ENCODE data around the gene GZF1. TPM values are rescaled to one million over a fixed set of nuclear protein-coding genes. Genes with fewer than 3 reads are reported as not detected.

The GZF1 gene
- total and polyA plus RNA-seq, 2 donors: 8.5 to 10.6 TPM

GRCh38 chr20:23391707-23392310, 29.8 kb downstream of the GZF1 start:
- H3K4me3 ChIP-seq (ENCODE audit: low read length in 2 of 2): no peak overlapping the region
- H3K27ac ChIP-seq (ENCODE audit: low read depth in 1 of 2, low read length in 1 of 2): no peak overlapping the region
- WGBS: 97% methylated on average over 4 of the region's 4 CpGs
- H3K27me3 ChIP-seq (ENCODE audit: control insufficient read depth in 2 of 2, insufficient read depth in 1 of 2, low read length in 1 of 2): no peaks in the 10 kb centered on the region
- H3K36me3 ChIP-seq (ENCODE audit: control insufficient read depth in 2 of 2, insufficient read depth in 2 of 2, low read length in 1 of 2): peaks cover 19% of the 10 kb centered on the region in 2 donors
- no peak for DNase-seq (ENCODE audit: low read depth in 6 of 9, low spot score in 9 of 9)
- H3K9me3 ChIP-seq (ENCODE audit: control insufficient read depth in 2 of 2, insufficient read depth in 1 of 2, low read length in 1 of 2): no peaks in the 10 kb centered on the region
- H3K4me1 ChIP-seq (ENCODE audit: control insufficient read depth in 2 of 2, insufficient read depth in 2 of 2, low read length in 2 of 2): no peaks in the 10 kb centered on the region

- H3K4me3 ChIP-seq (ENCODE audit: low read length in 2 of 2): no peak overlapping the region
- no peak overlapping the region for H3K27ac ChIP-seq (ENCODE audit: low read depth in 1 of 2, low read length in 1 of 2)
- H3K9me3 ChIP-seq (ENCODE audit: control insufficient read depth in 2 of 2, insufficient read depth in 1 of 2, low read length in 1 of 2): no peaks in the 10 kb centered on the region
- no peak for DNase-seq (ENCODE audit: low read depth in 6 of 9, low spot score in 9 of 9)
- H3K27me3 ChIP-seq (ENCODE audit: control insufficient read depth in 2 of 2, insufficient read depth in 1 of 2, low read length in 1 of 2): no peaks in the 10 kb centered on the region
- peaks cover 19 to 20% of the 10 kb centered on the region in 2 donors for H3K36me3 ChIP-seq (ENCODE audit: control insufficient read depth in 2 of 2, insufficient read depth in 2 of 2, low read length in 1 of 2)
- WGBS: over 99% methylated on average over 4 of the region's 4 CpGs
- no peaks in the 10 kb centered on the region for H3K4me1 ChIP-seq (ENCODE audit: control insufficient read depth in 2 of 2, insufficient read depth in 2 of 2, low read length in 2 of 2)
Observed at GRCh38 chr20:23393996-23394775, 32.2 kb downstream of the GZF1 start.

GRCh38 chr20:23396950-23397627, 35.1 kb downstream of the GZF1 start:
- Histone ChIP-seq H3K4me1 (ENCODE audit: control insufficient read depth in 2 of 2, insufficient read depth in 2 of 2, low read length in 2 of 2) (no peaks in the 10 kb centered on the region), H3K27ac (ENCODE audit: low read depth in 1 of 2, low read length in 1 of 2) (no peak overlapping the region), H3K36me3 (ENCODE audit: control insufficient read depth in 2 of 2, insufficient read depth in 2 of 2, low read length in 1 of 2) (peaks cover 16 to 19% of the 10 kb centered on the region in 2 donors), H3K4me3 (ENCODE audit: low read length in 2 of 2) (no peak overlapping the region), H3K27me3 (ENCODE audit: control insufficient read depth in 2 of 2, insufficient read depth in 1 of 2, low read length in 1 of 2) (no peaks in the 10 kb centered on the region), H3K9me3 (ENCODE audit: control insufficient read depth in 2 of 2, insufficient read depth in 1 of 2, low read length in 1 of 2) (no peaks in the 10 kb centered on the region)
- DNase-seq (ENCODE audit: low read depth in 6 of 9, low spot score in 9 of 9): no peak
- WGBS: 93% methylated on average over 6 of the region's 6 CpGs

GRCh38 chr20:23397961-23398360, 36.0 kb downstream of the GZF1 start:
- Histone ChIP-seq H3K4me3 (ENCODE audit: low read length in 2 of 2) (no peak overlapping the region), H3K9me3 (ENCODE audit: control insufficient read depth in 2 of 2, insufficient read depth in 1 of 2, low read length in 1 of 2) (no peaks in the 10 kb centered on the region), H3K4me1 (ENCODE audit: control insufficient read depth in 2 of 2, insufficient read depth in 2 of 2, low read length in 2 of 2) (no peaks in the 10 kb centered on the region), H3K27ac (ENCODE audit: low read depth in 1 of 2, low read length in 1 of 2) (no peak overlapping the region), H3K36me3 (ENCODE audit: control insufficient read depth in 2 of 2, insufficient read depth in 2 of 2, low read length in 1 of 2) (peaks cover 13 to 19% of the 10 kb centered on the region in 2 donors), H3K27me3 (ENCODE audit: control insufficient read depth in 2 of 2, insufficient read depth in 1 of 2, low read length in 1 of 2) (no peaks in the 10 kb centered on the region)
- DNase-seq (ENCODE audit: low read depth in 6 of 9, low spot score in 9 of 9): no peak
- WGBS: 93% methylated on average over 2 of the region's 2 CpGs

- Histone ChIP-seq H3K36me3 (ENCODE audit: control insufficient read depth in 2 of 2, insufficient read depth in 2 of 2, low read length in 1 of 2) (peaks cover 0 to 7% of the 10 kb centered on the region in 2 donors), H3K27me3 (ENCODE audit: control insufficient read depth in 2 of 2, insufficient read depth in 1 of 2, low read length in 1 of 2) (no peaks in the 10 kb centered on the region), H3K27ac (ENCODE audit: low read depth in 1 of 2, low read length in 1 of 2) (no peak overlapping the region), H3K4me1 (ENCODE audit: control insufficient read depth in 2 of 2, insufficient read depth in 2 of 2, low read length in 2 of 2) (no peaks in the 10 kb centered on the region), H3K9me3 (ENCODE audit: control insufficient read depth in 2 of 2, insufficient read depth in 1 of 2, low read length in 1 of 2) (no peaks in the 10 kb centered on the region), H3K4me3 (ENCODE audit: low read length in 2 of 2) (no peak overlapping the region)
- 91% methylated on average over 6 of the region's 6 CpGs for WGBS
- DNase-seq (ENCODE audit: low read depth in 6 of 9, low spot score in 9 of 9): no peak
Observed at GRCh38 chr20:23399568-23400241, 37.7 kb downstream of the GZF1 start.

- Histone ChIP-seq H3K36me3 (ENCODE audit: control insufficient read depth in 2 of 2, insufficient read depth in 2 of 2, low read length in 1 of 2) (peaks cover 0 to 6% of the 10 kb centered on the region in 2 donors), H3K27ac (ENCODE audit: low read depth in 1 of 2, low read length in 1 of 2) (no peak overlapping the region), H3K27me3 (ENCODE audit: control insufficient read depth in 2 of 2, insufficient read depth in 1 of 2, low read length in 1 of 2) (no peaks in the 10 kb centered on the region), H3K4me1 (ENCODE audit: control insufficient read depth in 2 of 2, insufficient read depth in 2 of 2, low read length in 2 of 2) (no peaks in the 10 kb centered on the region), H3K4me3 (ENCODE audit: low read length in 2 of 2) (no peak overlapping the region), H3K9me3 (ENCODE audit: control insufficient read depth in 2 of 2, insufficient read depth in 1 of 2, low read length in 1 of 2) (no peaks in the 10 kb centered on the region)
- WGBS: 98% methylated on average over 5 of the region's 5 CpGs
- DNase-seq (ENCODE audit: low read depth in 6 of 9, low spot score in 9 of 9): no peak
Observed at GRCh38 chr20:23401051-23401450, 39.1 kb downstream of the GZF1 start.

GRCh38 chr20:23403751-23404150, 41.8 kb downstream of the GZF1 start:
- no peak overlapping the region for H3K4me3 ChIP-seq (ENCODE audit: low read length in 2 of 2)
- H3K9me3 ChIP-seq (ENCODE audit: control insufficient read depth in 2 of 2, insufficient read depth in 1 of 2, low read length in 1 of 2): no peaks in the 10 kb centered on the region
- 96% methylated on average over 5 of the region's 5 CpGs for WGBS
- H3K27ac ChIP-seq (ENCODE audit: low read depth in 1 of 2, low read length in 1 of 2): no peak overlapping the region
- H3K4me1 ChIP-seq (ENCODE audit: control insufficient read depth in 2 of 2, insufficient read depth in 2 of 2, low read length in 2 of 2): no peaks in the 10 kb centered on the region
- H3K27me3 ChIP-seq (ENCODE audit: control insufficient read depth in 2 of 2, insufficient read depth in 1 of 2, low read length in 1 of 2): no peaks in the 10 kb centered on the region
- DNase-seq (ENCODE audit: low read depth in 6 of 9, low spot score in 9 of 9): no peak
- peaks cover 0 to 3% of the 10 kb centered on the region in 2 donors for H3K36me3 ChIP-seq (ENCODE audit: control insufficient read depth in 2 of 2, insufficient read depth in 2 of 2, low read length in 1 of 2)

- H3K27me3 ChIP-seq (ENCODE audit: control insufficient read depth in 2 of 2, insufficient read depth in 1 of 2, low read length in 1 of 2): no peaks in the 10 kb centered on the region
- no peak overlapping the region for H3K27ac ChIP-seq (ENCODE audit: low read depth in 1 of 2, low read length in 1 of 2)
- peaks cover 0 to 3% of the 10 kb centered on the region in 2 donors for H3K36me3 ChIP-seq (ENCODE audit: control insufficient read depth in 2 of 2, insufficient read depth in 2 of 2, low read length in 1 of 2)
- DNase-seq (ENCODE audit: low read depth in 6 of 9, low spot score in 9 of 9): no peak
- no peak overlapping the region for H3K4me3 ChIP-seq (ENCODE audit: low read length in 2 of 2)
- no peaks in the 10 kb centered on the region for H3K9me3 ChIP-seq (ENCODE audit: control insufficient read depth in 2 of 2, insufficient read depth in 1 of 2, low read length in 1 of 2)
- no peaks in the 10 kb centered on the region for H3K4me1 ChIP-seq (ENCODE audit: control insufficient read depth in 2 of 2, insufficient read depth in 2 of 2, low read length in 2 of 2)
- WGBS: 92% methylated on average over 3 of the region's 3 CpGs
Observed at GRCh38 chr20:23404196-23404595, 42.2 kb downstream of the GZF1 start.

- DNase-seq (ENCODE audit: low read depth in 6 of 9, low spot score in 9 of 9): no peak
- H3K4me1 ChIP-seq (ENCODE audit: control insufficient read depth in 2 of 2, insufficient read depth in 2 of 2, low read length in 2 of 2): no peaks in the 10 kb centered on the region
- no peak overlapping the region for H3K4me3 ChIP-seq (ENCODE audit: low read length in 2 of 2)
- 95% methylated on average over 1 of the region's 1 CpG for WGBS
- H3K27me3 ChIP-seq (ENCODE audit: control insufficient read depth in 2 of 2, insufficient read depth in 1 of 2, low read length in 1 of 2): no peaks in the 10 kb centered on the region
- H3K9me3 ChIP-seq (ENCODE audit: control insufficient read depth in 2 of 2, insufficient read depth in 1 of 2, low read length in 1 of 2): no peaks in the 10 kb centered on the region
- no peaks in the 10 kb centered on the region for H3K36me3 ChIP-seq (ENCODE audit: control insufficient read depth in 2 of 2, insufficient read depth in 2 of 2, low read length in 1 of 2)
- H3K27ac ChIP-seq (ENCODE audit: low read depth in 1 of 2, low read length in 1 of 2): no peak overlapping the region
Observed at GRCh38 chr20:23406880-23407279, 44.9 kb downstream of the GZF1 start.
